GM23248 (cell line): Measurements from ENCODE around the gene CCDC43. TPM values are rescaled to one million over a fixed set of nuclear protein-coding genes. Genes with fewer than 3 reads are reported as not detected.
A peak's percentile ranks its signal among the peaks of the same experiment; 100 is the strongest.

Experiments used
- DNase-seq: peaks from one replicate; pipeline ENCODE4 v3.0.0-alpha.2; 2015
- H2AFZ ChIP-seq: fragments of 200-600 bp; sonication (generic); 2 replicates; pipeline ENCODE4 v1.6.1; 2016; ENCODE audit warnings: antibody characterized with exemption
- H3F3A ChIP-seq: fragments of 200-600 bp; sonication (generic); 2 replicates; pipeline ENCODE4 v1.6.1; 2016; ENCODE audit warnings: mild to moderate bottlenecking, antibody characterized with exemption, mixed run types; ENCODE audit not compliant: insufficient read depth
- H3K27ac ChIP-seq: fragments of 200-600 bp; sonication (generic); 2 replicates; pipeline ENCODE4 v1.5.1; 2016; ENCODE audit warnings: mild to moderate bottlenecking
- H3K27me3 ChIP-seq: fragments of 200-600 bp; sonication (generic); replicated peaks from 2 replicates; pipeline ENCODE4 v1.6.1; 2016; ENCODE audit warnings: mild to moderate bottlenecking; ENCODE audit not compliant: insufficient read depth
- H3K36me3 ChIP-seq: fragments of 200-600 bp; sonication (generic); 2 replicates; pipeline ENCODE4 v1.6.1; 2016; ENCODE audit warnings: low read depth, mild to moderate bottlenecking
- H3K4me1 ChIP-seq: fragments of 200-600 bp; sonication (generic); 2 replicates; pipeline ENCODE4 v1.6.1; 2016; ENCODE audit warnings: mild to moderate bottlenecking; ENCODE audit not compliant: insufficient read depth
- H3K4me2 ChIP-seq: fragments of 200-600 bp; sonication (generic); one replicate; pipeline ENCODE4 v1.6.1; 2016; ENCODE audit warnings: mild to moderate bottlenecking; ENCODE audit not compliant: unreplicated experiment
- H3K4me3 ChIP-seq: fragments of 200-600 bp; sonication (generic); 2 replicates; pipeline ENCODE4 v1.5.1; 2016; ENCODE audit warnings: mild to moderate bottlenecking
- H3K79me2 ChIP-seq: fragments of 200-600 bp; sonication (generic); 2 replicates; pipeline ENCODE4 v1.6.1; 2016; ENCODE audit warnings: mild to moderate bottlenecking; ENCODE audit not compliant: insufficient read depth
- H3K9ac ChIP-seq: fragments of 200-600 bp; sonication (generic); 2 replicates; pipeline ENCODE4 v1.6.1; 2016; ENCODE audit warnings: mild to moderate bottlenecking
- H3K9me2 ChIP-seq: fragments of 200-600 bp; sonication (generic); 2 replicates; pipeline ENCODE4 v1.6.1; 2016; ENCODE audit warnings: mixed run types, mild to moderate bottlenecking, moderate library complexity; ENCODE audit not compliant: insufficient read depth
- H3K9me3 ChIP-seq: fragments of 200-600 bp; sonication (generic); one replicate; pipeline ENCODE4 v1.6.1; 2017; ENCODE audit warnings: low read depth
- H4K20me1 ChIP-seq: fragments of 200-600 bp; sonication (generic); 2 replicates; pipeline ENCODE4 v1.6.0; 2016; ENCODE audit not compliant: insufficient read depth
- EZH2 ChIP-seq: fragments of 200-600 bp; sonication (generic); IDR thresholded peaks from 2 replicates; pipeline ENCODE4 v1.6.1; 2018; ENCODE audit warnings: antibody characterized with exemption, mild to moderate bottlenecking; ENCODE audit not compliant: insufficient read depth, poor library complexity, severe bottlenecking
- EZH2phosphoT487 ChIP-seq: fragments of 200-600 bp; sonication (generic); IDR thresholded peaks from 2 replicates; pipeline ENCODE4 v1.6.1; 2018; ENCODE audit warnings: antibody characterized with exemption, moderate library complexity, mild to moderate bottlenecking, low read depth; ENCODE audit not compliant: insufficient read depth
- whole genome bisulfite sequencing, 2 experiments: methylation state at CpG; one replicate each; pipeline ENCODE4 v1.1.6; 2015 to 2017; ENCODE audit warnings: low lambda C conversion rate in 2 of 2, low coverage in 1 of 2; ENCODE audit errors: missing lambda C conversion rate in 2 of 2; 5-methylcytosine and 5-hydroxymethylcytosine counted together
- in situ Hi-C: fragments of 300-500 bp; cut with MboI; formaldehyde crosslinking; loops from 2 replicates; pipeline ENCODE4 v1.15.0; 2020
- polyA plus RNA-seq: library from polyadenylated mRNA; unstranded; fragments of >200 nt; fragmentation: Nextera tagmentation; extraction: Ambion mirVana; gene quantifications from 2 replicates; pipeline ENCODE4 v1.2.1, GENCODE V29; 2016
- total RNA-seq: library from RNA; depleted of rRNA; stranded (reverse); fragments of >200 nt; shearing (Covaris generic); gene quantifications from 2 replicates; pipeline ENCODE4 v1.2.3, GENCODE V29; 2014

CCDC43 gene
- total and polyA plus RNA-seq, 2 experiments from 2014 or later = 31.0 to 33.7 TPM

GRCh38 chr17:44664867-44665266 lies 24.7 kb downstream of the CCDC43 start:
- no peak overlapping the region for H2AFZ ChIP-seq
- H3K36me3 ChIP-seq = no peaks in the 10 kb centered on the region
- TF ChIP-seq EZH2 (no peak), EZH2phosphoT487 (no peak)
- DNase-seq = no peak
- no peak overlapping the region for H3K27ac ChIP-seq
- no peaks in the 10 kb centered on the region for H3K9me3 ChIP-seq
- no peak overlapping the region for H3K4me2 ChIP-seq
- H3K9ac ChIP-seq = no peak overlapping the region
- no peaks in the 10 kb centered on the region for H3K4me1 ChIP-seq
- in situ Hi-C loops = no loop called here
- no peaks in the 10 kb centered on the region for H3K79me2 ChIP-seq
- H3K4me3 ChIP-seq = no peak overlapping the region
- no peaks in the 10 kb centered on the region for H3K9me2 ChIP-seq
- H3F3A ChIP-seq = no peaks in the 10 kb centered on the region
- no peaks in the 10 kb centered on the region for H3K27me3 ChIP-seq
- WGBS, 2 experiments = 68 to 74% methylated on average over 1 of the region's 1 CpG
- no peaks in the 10 kb centered on the region for H4K20me1 ChIP-seq

GRCh38 chr17:44663095-44663494 lies 26.5 kb downstream of the CCDC43 start:
- Histone ChIP-seq H3K36me3 (no peaks in the 10 kb centered on the region), H2AFZ (no peak overlapping the region)
- in situ Hi-C loops = no loop called here

GRCh38 chr17:44661835-44662234 lies 27.7 kb downstream of the CCDC43 start:
- Histone ChIP-seq H3K4me1 (no peaks in the 10 kb centered on the region), H3K9ac (no peak overlapping the region), H3K4me3 (no peak overlapping the region), H3K27me3 (peaks cover 7% of the 10 kb centered on the region), H3K9me2 (no peaks in the 10 kb centered on the region), H2AFZ (no peak overlapping the region), H4K20me1 (no peaks in the 10 kb centered on the region), H3F3A (no peaks in the 10 kb centered on the region), H3K79me2 (no peaks in the 10 kb centered on the region), H3K27ac (no peak overlapping the region), H3K9me3 (no peaks in the 10 kb centered on the region), H3K4me2 (no peak overlapping the region), H3K36me3 (no peaks in the 10 kb centered on the region)
- TF ChIP-seq EZH2phosphoT487 (no peak), EZH2 (no peak)
- no peak for DNase-seq
- 95 to 99% methylated on average over 2 of the region's 2 CpGs for WGBS, 2 experiments
- in situ Hi-C loops = no loop called here

More at GRCh38 chr17:44663095-44663494, 26.5 kb downstream of the CCDC43 start:
- Histone ChIP-seq H3K4me1 (no peaks in the 10 kb centered on the region), H3K4me3 (no peak overlapping the region), H3K9me3 (no peaks in the 10 kb centered on the region), H3K27ac (no peak overlapping the region), H3K9ac (no peak overlapping the region), H3K4me2 (no peak overlapping the region), H4K20me1 (no peaks in the 10 kb centered on the region), H3K9me2 (no peaks in the 10 kb centered on the region), H3F3A (no peaks in the 10 kb centered on the region), H3K79me2 (no peaks in the 10 kb centered on the region), H3K27me3 (no peaks in the 10 kb centered on the region)
- 85 to 93% methylated on average over 1 of the region's 1 CpG for WGBS, 2 experiments
- TF ChIP-seq EZH2phosphoT487 = no peak
- no peak for TF ChIP-seq EZH2
- no peak for DNase-seq

GRCh38 chr17:44655983-44656710 lies 33.4 kb downstream of the CCDC43 start, which contains the start of gene MEIOC:
Gene MEIOC (plus strand): TSS chr17:44656468. CDS start chr17:44656614, 146 bp downstream.
- Histone ChIP-seq H3K4me1 (no peaks in the 10 kb centered on the region), H3K4me2 (no peak within 1 kb of the TSS), H3K79me2 (no peaks in the 10 kb centered on the region), H2AFZ (peak within 1 kb of the TSS; percentile 70), H3K9me2 (no peaks in the 10 kb centered on the region), H3K9me3 (no peaks in the 10 kb centered on the region), H3K36me3 (no peaks in the 10 kb centered on the region), H3K9ac (no peak within 1 kb of the TSS), H3K4me3 (no peak within 1 kb of the TSS), H3F3A (no peaks in the 10 kb centered on the region), H3K27ac (no peak within 1 kb of the TSS), H4K20me1 (no peaks in the 10 kb centered on the region), H3K27me3 (peaks cover 26% of the 10 kb centered on the region)
- in situ Hi-C loops = no loop called here
- WGBS, 2 experiments = 17 to 25% methylated on average over 15 to 53 of the region's 57 CpGs
- TF ChIP-seq EZH2phosphoT487 = no peak
- no peak for TF ChIP-seq EZH2
- DNase-seq = peak; percentile 17
